Bronchial epithelial cell (primary cell): Measurements from ENCODE around the gene ITM2A. TPM values are rescaled to one million over a fixed set of nuclear protein-coding genes. Genes with fewer than 3 reads are reported as not detected.

ENCODE experiments used
- DNase-seq: peaks from one replicate; pipeline ENCODE4 v3.0.0-alpha.2; 2010; ENCODE audit warnings: low read depth
- FAIRE-seq: peaks from 2 replicates; lab custom pipeline; 2011; peaks lifted over from hg19 to GRCh38; lab: Jason Lieb, UNC
- H3K27me3 ChIP-seq: 2 replicates; pipeline ENCODE4 v1.5.1; 2011; ENCODE audit warnings: low read length; ENCODE audit not compliant: control insufficient read depth, insufficient read depth
- H3K36me3 ChIP-seq: 2 replicates; pipeline ENCODE4 v1.5.1; 2011; ENCODE audit warnings: low read length; ENCODE audit not compliant: control insufficient read depth, insufficient read depth
- H3K4me3 ChIP-seq: 2 replicates; pipeline ENCODE4 v1.5.1; 2011; ENCODE audit warnings: mild to moderate bottlenecking, low read depth, low read length, control low read depth
- total RNA-seq: library from RNA; depleted of rRNA; stranded (reverse); fragments of >200 nt; gene quantifications from 2 replicates; pipeline ENCODE4 v1.2.1, GENCODE V29; 2014
- TF ChIP-seq, protein P1 (sequence below): IDR thresholded peaks from 2 replicates; pipeline ENCODE4 v1.5.1; 2011; ENCODE audit warnings: mild to moderate bottlenecking, moderate library complexity, low read length, control low read depth, inconsistent platforms; ENCODE audit not compliant: insufficient read depth, severe bottlenecking

The ITM2A gene
- total RNA-seq, 1 donor from 2014 or later = 1.8 TPM

DNA sequence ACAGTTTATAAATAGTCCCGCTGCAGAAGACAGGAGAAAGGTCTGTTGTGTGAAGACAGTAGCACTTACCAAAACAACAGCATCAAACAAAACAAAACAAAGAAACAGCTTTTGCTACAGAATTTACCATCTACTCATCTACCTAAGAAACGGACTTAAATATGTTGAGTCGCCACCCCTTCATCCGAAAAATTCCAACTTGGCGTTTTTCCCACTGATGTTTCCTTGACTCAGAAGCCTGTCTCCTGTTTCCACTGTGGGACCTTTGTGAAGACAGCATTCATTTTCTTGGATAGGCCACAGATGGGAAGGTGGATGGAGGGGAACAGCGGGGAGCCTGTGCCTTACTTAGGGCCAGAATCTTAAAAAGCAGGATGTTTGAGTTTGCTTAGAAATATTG is 1.3 kb upstream of the ITM2A start:
- no peak overlapping the region for H3K4me3 ChIP-seq
- DNase-seq (no peak), FAIRE-seq (no peak)
- TF ChIP-seq, protein P1, sequence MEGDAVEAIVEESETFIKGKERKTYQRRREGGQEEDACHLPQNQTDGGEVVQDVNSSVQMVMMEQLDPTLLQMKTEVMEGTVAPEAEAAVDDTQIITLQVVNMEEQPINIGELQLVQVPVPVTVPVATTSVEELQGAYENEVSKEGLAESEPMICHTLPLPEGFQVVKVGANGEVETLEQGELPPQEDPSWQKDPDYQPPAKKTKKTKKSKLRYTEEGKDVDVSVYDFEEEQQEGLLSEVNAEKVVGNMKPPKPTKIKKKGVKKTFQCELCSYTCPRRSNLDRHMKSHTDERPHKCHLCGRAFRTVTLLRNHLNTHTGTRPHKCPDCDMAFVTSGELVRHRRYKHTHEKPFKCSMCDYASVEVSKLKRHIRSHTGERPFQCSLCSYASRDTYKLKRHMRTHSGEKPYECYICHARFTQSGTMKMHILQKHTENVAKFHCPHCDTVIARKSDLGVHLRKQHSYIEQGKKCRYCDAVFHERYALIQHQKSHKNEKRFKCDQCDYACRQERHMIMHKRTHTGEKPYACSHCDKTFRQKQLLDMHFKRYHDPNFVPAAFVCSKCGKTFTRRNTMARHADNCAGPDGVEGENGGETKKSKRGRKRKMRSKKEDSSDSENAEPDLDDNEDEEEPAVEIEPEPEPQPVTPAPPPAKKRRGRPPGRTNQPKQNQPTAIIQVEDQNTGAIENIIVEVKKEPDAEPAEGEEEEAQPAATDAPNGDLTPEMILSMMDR = no peak
- H3K36me3 ChIP-seq = no peaks in the 10 kb centered on the region
- H3K27me3 ChIP-seq = no peaks in the 10 kb centered on the region

DNA sequence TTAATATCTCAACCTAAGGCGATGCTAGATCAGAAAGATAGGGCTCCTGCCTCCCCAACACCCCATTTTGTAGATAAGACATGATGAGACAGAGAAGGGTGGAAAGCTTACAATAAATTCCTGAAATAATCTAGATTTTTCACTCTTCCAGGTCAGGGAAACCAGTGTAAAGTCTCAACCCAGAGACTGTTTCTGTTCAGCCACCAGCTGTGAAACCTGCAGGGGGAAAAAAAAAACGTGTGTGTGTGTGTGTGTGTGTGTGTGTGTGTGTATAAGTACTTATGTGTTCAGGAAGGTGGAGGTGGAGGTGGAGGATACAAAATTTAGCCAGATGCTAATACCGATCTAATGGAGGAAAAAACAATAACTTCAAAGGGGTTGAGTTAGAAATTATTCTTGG is 773 bp upstream of the ITM2A start:
- Histone ChIP-seq H3K36me3 (no peaks in the 10 kb centered on the region), H3K4me3 (no peak overlapping the region), H3K27me3 (no peaks in the 10 kb centered on the region)
- TF ChIP-seq, protein P1 = no peak
- FAIRE-seq (no peak), DNase-seq (no peak)

DNA sequence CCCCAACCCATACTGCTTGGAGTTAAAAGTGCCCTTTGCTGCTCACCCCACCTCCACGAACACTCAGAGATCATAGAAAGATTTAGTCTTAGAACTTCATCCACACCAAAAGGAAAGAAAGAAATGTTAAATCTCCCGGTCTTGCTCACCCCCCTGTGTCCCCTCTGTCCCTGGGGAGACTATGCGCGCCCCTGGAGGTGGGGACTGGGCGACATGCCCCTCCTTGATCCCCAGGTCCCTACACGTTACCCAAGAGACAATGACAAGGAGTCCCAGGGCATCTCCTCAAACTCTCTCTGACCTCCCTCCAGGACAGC is 620 bp downstream of the ITM2A start:
- Histone ChIP-seq H3K36me3 (no peaks in the 10 kb centered on the region), H3K27me3 (no peaks in the 10 kb centered on the region), H3K4me3 (no peak overlapping the region)
- FAIRE-seq (no peak), DNase-seq (no peak)
- TF ChIP-seq, protein P1 = no peak

DNA sequence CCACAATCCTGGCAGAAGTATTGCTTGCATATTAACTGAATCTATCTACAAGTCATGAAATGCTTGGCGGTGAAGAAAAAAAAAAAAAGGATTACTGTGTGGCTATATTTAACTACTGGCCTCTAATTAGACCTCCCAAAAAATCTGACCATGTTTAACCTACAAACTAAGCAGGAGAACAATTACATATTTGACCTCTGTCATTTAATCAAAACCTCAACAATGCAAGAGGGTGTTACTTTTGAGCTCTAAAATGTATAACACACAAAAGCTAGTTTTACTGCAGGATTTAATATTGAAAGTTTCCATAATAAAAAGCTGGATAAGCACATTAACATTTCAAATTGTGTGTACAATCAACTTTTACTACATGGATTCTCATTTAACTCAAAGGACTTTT is 1.5 kb downstream of the ITM2A start:
- DNase-seq (no peak), FAIRE-seq (no peak)
- Histone ChIP-seq H3K27me3 (no peaks in the 10 kb centered on the region), H3K4me3 (no peak overlapping the region), H3K36me3 (no peaks in the 10 kb centered on the region)
- TF ChIP-seq, protein P1 = no peak

DNA sequence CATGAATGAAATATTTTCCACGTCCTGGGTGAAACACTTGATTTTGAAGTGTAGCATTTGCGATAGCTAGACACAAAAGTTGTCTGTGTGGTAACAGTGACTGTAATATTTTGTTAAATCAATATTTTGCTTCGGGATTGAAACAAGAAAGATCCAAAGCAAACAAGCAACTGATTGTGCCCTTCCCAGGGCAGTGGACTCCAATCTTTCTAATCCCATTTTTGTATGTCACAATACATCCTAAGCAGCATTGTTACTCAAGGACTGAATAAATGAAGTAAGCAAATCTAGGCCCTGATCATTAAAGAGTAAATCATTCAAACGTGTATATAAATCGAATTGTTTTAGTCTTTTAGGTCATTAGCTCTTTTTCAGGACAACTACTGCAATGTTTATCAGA is 2.8 kb downstream of the ITM2A start:
- FAIRE-seq = no peak
- Histone ChIP-seq H3K4me3 (no peak overlapping the region), H3K36me3 (no peaks in the 10 kb centered on the region), H3K27me3 (no peaks in the 10 kb centered on the region)
- TF ChIP-seq, protein P1 = no peak
- no peak for DNase-seq

DNA sequence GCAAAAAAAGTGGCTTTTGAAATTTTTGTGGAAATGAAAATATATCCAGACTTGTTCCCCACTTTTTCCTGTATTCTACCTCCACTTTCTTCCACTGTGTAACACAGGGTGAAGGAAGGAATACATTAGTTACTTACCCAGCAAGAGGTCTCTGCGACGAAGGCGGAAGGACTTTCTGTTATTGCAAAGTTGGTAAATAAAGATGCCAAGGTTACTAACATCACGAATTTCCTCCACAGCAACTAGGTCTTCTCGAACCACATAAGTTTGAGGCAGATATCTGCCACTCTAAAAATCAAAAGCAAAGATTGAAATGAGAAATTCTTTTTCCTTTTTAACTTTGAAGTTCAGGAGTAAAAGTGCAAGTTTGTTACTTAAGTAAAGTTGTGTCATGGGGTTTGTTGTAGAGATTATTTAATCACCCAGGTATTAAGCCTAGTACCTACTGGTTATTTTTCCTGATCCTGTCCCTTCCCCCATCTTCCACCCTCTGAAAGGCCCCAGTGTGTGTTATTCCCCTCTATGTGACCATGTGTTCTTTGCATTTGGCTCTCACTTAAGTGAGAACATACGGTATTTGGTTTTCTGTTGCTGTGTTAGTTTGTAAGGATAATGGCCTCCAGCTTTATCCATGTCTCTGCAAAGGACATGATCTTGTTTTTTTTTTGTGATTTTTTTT is 5.8 kb downstream of the ITM2A start:
- Histone ChIP-seq H3K27me3 (no peaks in the 10 kb centered on the region), H3K4me3 (no peak overlapping the region), H3K36me3 (no peaks in the 10 kb centered on the region)
- TF ChIP-seq, protein P1 = no peak
- FAIRE-seq = no peak
- no peak for DNase-seq
